Smooth muscle cell (in vitro differentiated cells): ENCODE measurements around the gene RASGRP1. TPM values are rescaled to one million over a fixed set of nuclear protein-coding genes. Genes with fewer than 3 reads are reported as not detected.
A peak's percentile ranks its signal among the peaks of the same experiment; 100 is the strongest.

Source experiments
- DNase-seq: peaks from one replicate; lab custom pipeline; 2025; ENCODE audit not compliant: unreplicated experiment; lab: John Stamatoyannopoulos, UW
- H2AFZ ChIP-seq: fragments of 200-600 bp; sonication (generic); 2 replicates; pipeline ENCODE4 v1.6.0; 2016; ENCODE audit warnings: antibody characterized with exemption, low read depth, mild to moderate bottlenecking
- H3F3A ChIP-seq: fragments of 200-600 bp; sonication (generic); 2 replicates; pipeline ENCODE4 v1.6.0; 2017; ENCODE audit warnings: antibody characterized with exemption, low read depth
- H3K27ac ChIP-seq: fragments of 200-600 bp; sonication (generic); 2 replicates; pipeline ENCODE4 v1.5.1; 2016; ENCODE audit warnings: low read depth, mild to moderate bottlenecking
- H3K27me3 ChIP-seq: fragments of 200-600 bp; sonication (generic); 2 replicates; pipeline ENCODE4 v1.6.1; 2016; ENCODE audit warnings: low read depth, mild to moderate bottlenecking
- H3K36me3 ChIP-seq: fragments of 200-600 bp; sonication (generic); 2 replicates; pipeline ENCODE4 v1.5.1; 2016; ENCODE audit warnings: low read depth
- H3K4me1 ChIP-seq: fragments of 200-600 bp; sonication (generic); 2 replicates; pipeline ENCODE4 v1.5.1; 2016; ENCODE audit warnings: low read depth
- H3K4me2 ChIP-seq: fragments of 200-600 bp; sonication (generic); 2 replicates; pipeline ENCODE4 v1.6.0; 2016; ENCODE audit warnings: mild to moderate bottlenecking
- H3K4me3 ChIP-seq: fragments of 200-600 bp; sonication (generic); 2 replicates; pipeline ENCODE4 v1.5.1; 2016; ENCODE audit warnings: mild to moderate bottlenecking
- H3K79me2 ChIP-seq: fragments of 200-600 bp; sonication (generic); 2 replicates; pipeline ENCODE4 v1.6.0; 2016; ENCODE audit warnings: low read depth, mild to moderate bottlenecking
- H3K9ac ChIP-seq: fragments of 200-600 bp; sonication (generic); 2 replicates; pipeline ENCODE4 v1.6.0; 2016; ENCODE audit warnings: low read depth
- H3K9me3 ChIP-seq: fragments of 200-600 bp; sonication (generic); replicated peaks from 2 replicates; pipeline ENCODE4 v1.5.1; 2016; ENCODE audit warnings: low read depth
- H4K20me1 ChIP-seq: fragments of 200-600 bp; sonication (generic); 2 replicates; pipeline ENCODE4 v1.6.0; 2016; ENCODE audit warnings: low read depth
- WGBS: methylation state at CpG from one replicate; pipeline ENCODE4 v1.1.7; 2016; ENCODE audit warnings: low lambda C conversion rate; 5-methylcytosine and 5-hydroxymethylcytosine counted together
- polyA plus RNA-seq: library from polyadenylated mRNA; unstranded; fragments of >200 nt; fragmentation: Nextera tagmentation; extraction: Ambion mirVana; gene quantifications from 2 replicates; pipeline ENCODE4 v1.2.1, GENCODE V29; 2016
- total RNA-seq: library from RNA; depleted of rRNA; stranded (reverse); fragments of >200 nt; gene quantifications from 2 replicates; pipeline ENCODE4 v1.2.3, GENCODE V29; 2014
- TF ChIP-seq, protein P1 (sequence below): fragments of 200-600 bp; sonication (generic); IDR thresholded peaks from 2 replicates; pipeline ENCODE4 v1.5.1; 2017; ENCODE audit warnings: borderline replicate concordance, mild to moderate bottlenecking, antibody characterized with exemption; ENCODE audit not compliant: insufficient read depth, poor library complexity, severe bottlenecking

The RASGRP1 gene
- total and polyA plus RNA-seq, 2 experiments from 2014 or later, result 0.97 to 10.0 TPM

DNA sequence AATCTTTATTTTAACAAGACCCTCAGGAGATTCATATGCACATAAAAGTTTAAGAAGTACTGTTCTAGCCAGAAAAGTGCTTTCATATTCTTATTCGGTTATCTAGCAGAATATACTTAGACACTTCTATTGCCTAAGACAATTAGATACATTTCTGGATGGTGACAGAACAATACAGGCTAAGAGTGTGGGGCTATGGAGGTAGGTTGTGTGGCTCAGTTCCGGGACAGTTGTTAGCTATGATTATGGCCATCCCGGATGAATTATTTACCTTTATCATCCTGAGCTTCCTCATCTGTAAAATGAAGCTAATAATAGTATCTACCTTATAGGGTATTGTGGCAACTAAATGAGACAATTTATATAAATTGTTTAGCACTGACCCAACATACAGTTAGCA lies 104.1 kb downstream of the RASGRP1 start:
- no peaks in the 10 kb centered on the region for H3K9me3 ChIP-seq
- no peaks in the 10 kb centered on the region for H3F3A ChIP-seq
- H3K4me2 ChIP-seq, result no peak overlapping the region
- no peaks in the 10 kb centered on the region for H3K36me3 ChIP-seq
- H3K79me2 ChIP-seq, result peaks cover 82% of the 10 kb centered on the region
- H3K9ac ChIP-seq, result no peak overlapping the region
- H2AFZ ChIP-seq, result no peak overlapping the region
- no peak for DNase-seq
- peaks cover 74% of the 10 kb centered on the region for H4K20me1 ChIP-seq
- H3K27me3 ChIP-seq, result no peaks in the 10 kb centered on the region
- TF ChIP-seq, protein P1, sequence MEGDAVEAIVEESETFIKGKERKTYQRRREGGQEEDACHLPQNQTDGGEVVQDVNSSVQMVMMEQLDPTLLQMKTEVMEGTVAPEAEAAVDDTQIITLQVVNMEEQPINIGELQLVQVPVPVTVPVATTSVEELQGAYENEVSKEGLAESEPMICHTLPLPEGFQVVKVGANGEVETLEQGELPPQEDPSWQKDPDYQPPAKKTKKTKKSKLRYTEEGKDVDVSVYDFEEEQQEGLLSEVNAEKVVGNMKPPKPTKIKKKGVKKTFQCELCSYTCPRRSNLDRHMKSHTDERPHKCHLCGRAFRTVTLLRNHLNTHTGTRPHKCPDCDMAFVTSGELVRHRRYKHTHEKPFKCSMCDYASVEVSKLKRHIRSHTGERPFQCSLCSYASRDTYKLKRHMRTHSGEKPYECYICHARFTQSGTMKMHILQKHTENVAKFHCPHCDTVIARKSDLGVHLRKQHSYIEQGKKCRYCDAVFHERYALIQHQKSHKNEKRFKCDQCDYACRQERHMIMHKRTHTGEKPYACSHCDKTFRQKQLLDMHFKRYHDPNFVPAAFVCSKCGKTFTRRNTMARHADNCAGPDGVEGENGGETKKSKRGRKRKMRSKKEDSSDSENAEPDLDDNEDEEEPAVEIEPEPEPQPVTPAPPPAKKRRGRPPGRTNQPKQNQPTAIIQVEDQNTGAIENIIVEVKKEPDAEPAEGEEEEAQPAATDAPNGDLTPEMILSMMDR, result no peak
- WGBS, result 97% methylated on average over 3 of the region's 3 CpGs
- H3K4me3 ChIP-seq, result no peak overlapping the region
- no peak overlapping the region for H3K27ac ChIP-seq
- H3K4me1 ChIP-seq, result peaks cover under 1% of the 10 kb centered on the region

DNA sequence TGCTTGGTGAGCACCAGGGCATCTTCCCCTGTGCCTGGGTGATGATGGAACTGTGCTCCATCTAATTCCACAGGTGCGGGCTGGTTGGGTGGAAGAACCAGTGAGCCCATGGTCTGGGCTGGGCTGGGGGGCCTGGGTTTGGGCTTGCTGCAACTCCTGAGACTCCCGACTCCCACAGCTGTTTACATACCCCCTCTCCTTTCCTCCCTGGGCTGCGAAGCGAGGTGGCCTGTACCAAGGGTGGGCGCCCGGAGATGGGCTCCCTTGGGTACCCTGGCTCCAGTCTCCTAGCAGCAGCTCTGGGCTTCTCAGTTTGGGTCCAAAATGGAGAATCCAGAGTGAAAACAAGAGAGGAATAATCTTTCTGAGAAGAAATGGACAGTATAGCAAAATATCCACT lies 105.1 kb downstream of the RASGRP1 start:
- Histone ChIP-seq H4K20me1 (peaks cover 67% of the 10 kb centered on the region), H3K4me3 (no peak overlapping the region), H3K27me3 (no peaks in the 10 kb centered on the region), H3K4me2 (no peak overlapping the region), H3K9me3 (no peaks in the 10 kb centered on the region), H3K27ac (no peak overlapping the region), H3K36me3 (no peaks in the 10 kb centered on the region), H3F3A (peaks cover 2% of the 10 kb centered on the region), H3K79me2 (peaks cover 86% of the 10 kb centered on the region), H2AFZ (no peak overlapping the region), H3K9ac (no peak overlapping the region), H3K4me1 (peaks cover 8% of the 10 kb centered on the region)
- no peak for DNase-seq
- 100% methylated on average over 6 of the region's 6 CpGs for WGBS
- TF ChIP-seq, protein P1, result no peak

DNA sequence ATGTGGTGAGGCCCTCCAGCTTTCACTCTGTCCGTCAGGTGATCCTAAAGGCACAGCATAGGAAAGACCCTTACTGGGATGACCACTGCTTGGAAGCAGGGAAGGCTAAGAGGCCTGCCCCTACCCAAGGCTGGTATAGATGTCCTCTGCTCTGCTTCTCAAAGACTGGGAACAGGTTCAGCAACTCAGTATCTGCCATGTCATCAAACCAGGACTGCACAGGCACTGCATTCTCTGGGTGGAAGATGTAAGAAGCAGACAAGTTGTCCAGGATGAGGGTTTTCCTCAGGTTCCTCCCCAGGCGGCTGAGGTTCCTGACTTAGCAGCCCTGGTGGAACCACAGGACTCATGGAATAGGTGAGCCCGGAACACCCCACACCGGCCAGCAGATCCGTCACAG lies 106.0 kb downstream of the RASGRP1 start:
- Histone ChIP-seq H4K20me1 (peaks cover 62% of the 10 kb centered on the region), H3K4me1 (peaks cover 8% of the 10 kb centered on the region), H2AFZ (no peak overlapping the region), H3K27me3 (no peaks in the 10 kb centered on the region), H3K79me2 (peaks cover 80% of the 10 kb centered on the region), H3F3A (peaks cover 4% of the 10 kb centered on the region), H3K27ac (no peak overlapping the region), H3K9me3 (no peaks in the 10 kb centered on the region), H3K36me3 (no peaks in the 10 kb centered on the region), H3K9ac (no peak overlapping the region), H3K4me3 (no peak overlapping the region), H3K4me2 (no peak overlapping the region)
- DNase-seq, result no peak
- WGBS, result 98% methylated on average over 5 of the region's 5 CpGs
- TF ChIP-seq, protein P1, result no peak

DNA sequence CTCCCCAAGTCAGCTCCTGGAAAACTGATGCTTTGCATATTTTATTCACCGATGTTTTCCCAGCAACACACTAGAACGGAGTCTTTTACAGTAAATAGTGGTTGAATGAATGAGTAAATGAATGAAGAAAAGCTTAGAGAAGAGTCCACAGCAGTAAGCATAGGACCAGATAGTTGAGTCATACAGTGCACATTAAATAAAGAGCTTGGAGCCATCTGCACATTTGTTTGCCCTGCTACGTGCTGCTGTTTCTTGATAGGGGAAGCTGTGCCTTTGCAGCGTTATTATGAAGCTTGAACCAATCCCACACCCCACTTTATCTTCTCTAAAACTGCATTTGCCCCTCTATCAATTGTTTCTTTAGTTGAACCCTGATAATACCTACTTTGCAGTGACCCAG lies 109.5 kb downstream of the RASGRP1 start:
- WGBS, result 12% methylated on average over 4 of the region's 4 CpGs
- Histone ChIP-seq H3K36me3 (no peaks in the 10 kb centered on the region), H3F3A (peaks cover 4% of the 10 kb centered on the region), H4K20me1 (peaks cover 33% of the 10 kb centered on the region), H3K4me3 (peak overlapping the region; percentile 84), H3K4me1 (peaks cover 8% of the 10 kb centered on the region), H3K9ac (peak overlapping the region; percentile 88), H2AFZ (peak overlapping the region; percentile 97), H3K79me2 (peaks cover 45% of the 10 kb centered on the region), H3K27me3 (peaks cover 6% of the 10 kb centered on the region), H3K4me2 (peak overlapping the region; percentile 83), H3K27ac (peak overlapping the region; percentile 78), H3K9me3 (no peaks in the 10 kb centered on the region)
- TF ChIP-seq, protein P1, result no peak
- no peak for DNase-seq
